Ishikawa (cell line): ENCODE results near the gene TBC1D1.

Source experiments
- CEBPB ChIP-seq: IDR thresholded peaks from 2 replicates; pipeline ENCODE4 v1.6.1; 2012
- EP300 ChIP-seq: IDR thresholded peaks from 2 replicates; pipeline ENCODE4 v1.6.1; 2012; ENCODE audit warnings: borderline replicate concordance
- FOXM1 ChIP-seq: IDR thresholded peaks from 2 replicates; pipeline ENCODE4 v1.6.1; 2012; ENCODE audit warnings: low read depth, borderline replicate concordance
- MAX ChIP-seq: IDR thresholded peaks from 2 replicates; pipeline ENCODE4 v1.6.1; 2012
- NFIC ChIP-seq: IDR thresholded peaks from 2 replicates; pipeline ENCODE4 v1.6.1; 2012
- RAD21 ChIP-seq: IDR thresholded peaks from 2 replicates; pipeline ENCODE4 v1.6.1; 2012; ENCODE audit warnings: low read depth
- REST ChIP-seq: IDR thresholded peaks from 2 replicates; pipeline ENCODE4 v1.6.1; 2012; ENCODE audit warnings: low read depth, mild to moderate bottlenecking
- TAF1 ChIP-seq: IDR thresholded peaks from 2 replicates; pipeline ENCODE4 v1.6.1; 2012; ENCODE audit warnings: low read depth, mild to moderate bottlenecking
- USF1 ChIP-seq: IDR thresholded peaks from 2 replicates; pipeline ENCODE4 v1.6.1; 2012
- YY1 ChIP-seq: IDR thresholded peaks from 2 replicates; pipeline ENCODE4 v1.6.1; 2012; ENCODE audit warnings: low read depth
- ZBTB7A ChIP-seq: IDR thresholded peaks from 2 replicates; pipeline ENCODE4 v1.6.1; 2012; ENCODE audit warnings: low read depth

GRCh38 chr4:38185406-38186144, 294.7 kb downstream of the TBC1D1 start:
- TF ChIP-seq USF1 (no peak), YY1 (no peak), TAF1 (no peak), CEBPB (no peak), REST (no peak), EP300 (no peak), MAX (no peak), ZBTB7A (no peak), RAD21 (no peak), NFIC (no peak), FOXM1 (no peak)
